ENCODE data around the gene C8G. TPM values are rescaled to one million over a fixed set of nuclear protein-coding genes. Genes with fewer than 3 reads are reported as not detected.

Gene C8G
- total RNA-seq, 1 experiment from 2014 or later: 0.85 TPM

DNA sequence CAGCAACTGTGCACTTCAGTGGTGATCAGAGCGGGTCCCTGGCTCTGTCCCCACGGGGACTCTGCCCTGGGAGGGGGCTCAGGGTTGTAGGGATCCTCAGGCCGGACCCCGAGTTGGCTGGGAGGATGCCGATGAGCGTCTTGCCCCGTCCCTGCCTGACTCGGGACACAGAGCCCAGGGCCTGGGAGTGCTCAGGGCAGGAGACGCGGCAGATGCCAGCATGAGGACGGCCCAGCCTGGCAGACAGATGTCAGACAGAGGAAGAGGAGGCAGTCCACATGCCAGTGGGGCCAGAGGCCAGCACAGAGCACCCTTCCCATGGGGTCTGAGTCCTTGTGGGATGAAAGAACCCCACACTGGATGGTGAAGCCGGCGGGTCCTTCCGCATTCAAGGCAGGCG is 18.3 kb downstream of the C8G start:
- CTCF ChIA-PET: interaction anchor here (2.0 to 3.4 kb wide), 2 partner anchors 15 to 66 kb away, joined by 7 to 17 read pairs; no protein-coding TSS in a partner anchor
- Mint-ChIP-seq H3K27ac (no peak overlapping the region), H3K4me3 (no peak overlapping the region), H3K9me3 (no peaks in the 10 kb centered on the region), H3K27me3 (ENCODE audit: low read depth) (no peaks in the 10 kb centered on the region), H3K36me3 (no peaks in the 10 kb centered on the region), H3K4me1 (peaks cover 10% of the 10 kb centered on the region)
- DNase-seq (ENCODE audit: low spot score) (no peak), ATAC-seq (no peak)
- POLR2A ChIA-PET: no interaction called here
- no peak for TF ChIP-seq ZNF138 (CRISPR knock-in tag; conservative IDR thresholded peaks at IDR 0.05)
- TF ChIP-seq, protein P1, sequence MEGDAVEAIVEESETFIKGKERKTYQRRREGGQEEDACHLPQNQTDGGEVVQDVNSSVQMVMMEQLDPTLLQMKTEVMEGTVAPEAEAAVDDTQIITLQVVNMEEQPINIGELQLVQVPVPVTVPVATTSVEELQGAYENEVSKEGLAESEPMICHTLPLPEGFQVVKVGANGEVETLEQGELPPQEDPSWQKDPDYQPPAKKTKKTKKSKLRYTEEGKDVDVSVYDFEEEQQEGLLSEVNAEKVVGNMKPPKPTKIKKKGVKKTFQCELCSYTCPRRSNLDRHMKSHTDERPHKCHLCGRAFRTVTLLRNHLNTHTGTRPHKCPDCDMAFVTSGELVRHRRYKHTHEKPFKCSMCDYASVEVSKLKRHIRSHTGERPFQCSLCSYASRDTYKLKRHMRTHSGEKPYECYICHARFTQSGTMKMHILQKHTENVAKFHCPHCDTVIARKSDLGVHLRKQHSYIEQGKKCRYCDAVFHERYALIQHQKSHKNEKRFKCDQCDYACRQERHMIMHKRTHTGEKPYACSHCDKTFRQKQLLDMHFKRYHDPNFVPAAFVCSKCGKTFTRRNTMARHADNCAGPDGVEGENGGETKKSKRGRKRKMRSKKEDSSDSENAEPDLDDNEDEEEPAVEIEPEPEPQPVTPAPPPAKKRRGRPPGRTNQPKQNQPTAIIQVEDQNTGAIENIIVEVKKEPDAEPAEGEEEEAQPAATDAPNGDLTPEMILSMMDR (IDR thresholded peaks at IDR 0.05): no peak
- TF ChIP-seq ZNF121 (CRISPR knock-in tag; IDR thresholded peaks at IDR 0.05): no peak
- TF ChIP-seq, protein P2, sequence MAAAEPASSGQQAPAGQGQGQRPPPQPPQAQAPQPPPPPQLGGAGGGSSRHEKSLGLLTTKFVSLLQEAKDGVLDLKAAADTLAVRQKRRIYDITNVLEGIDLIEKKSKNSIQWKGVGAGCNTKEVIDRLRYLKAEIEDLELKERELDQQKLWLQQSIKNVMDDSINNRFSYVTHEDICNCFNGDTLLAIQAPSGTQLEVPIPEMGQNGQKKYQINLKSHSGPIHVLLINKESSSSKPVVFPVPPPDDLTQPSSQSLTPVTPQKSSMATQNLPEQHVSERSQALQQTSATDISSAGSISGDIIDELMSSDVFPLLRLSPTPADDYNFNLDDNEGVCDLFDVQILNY (CRISPR knock-in tag; IDR thresholded peaks at IDR 0.05): no peak
- TF ChIP-seq, protein P3, sequence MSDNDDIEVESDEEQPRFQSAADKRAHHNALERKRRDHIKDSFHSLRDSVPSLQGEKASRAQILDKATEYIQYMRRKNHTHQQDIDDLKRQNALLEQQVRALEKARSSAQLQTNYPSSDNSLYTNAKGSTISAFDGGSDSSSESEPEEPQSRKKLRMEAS (CRISPR knock-in tag; IDR thresholded peaks at IDR 0.05): no peak
- TF ChIP-seq ELF4 (CRISPR knock-in tag; IDR thresholded peaks at IDR 0.05; ENCODE audit: low read depth): no peak
- TF ChIP-seq, protein P4, sequence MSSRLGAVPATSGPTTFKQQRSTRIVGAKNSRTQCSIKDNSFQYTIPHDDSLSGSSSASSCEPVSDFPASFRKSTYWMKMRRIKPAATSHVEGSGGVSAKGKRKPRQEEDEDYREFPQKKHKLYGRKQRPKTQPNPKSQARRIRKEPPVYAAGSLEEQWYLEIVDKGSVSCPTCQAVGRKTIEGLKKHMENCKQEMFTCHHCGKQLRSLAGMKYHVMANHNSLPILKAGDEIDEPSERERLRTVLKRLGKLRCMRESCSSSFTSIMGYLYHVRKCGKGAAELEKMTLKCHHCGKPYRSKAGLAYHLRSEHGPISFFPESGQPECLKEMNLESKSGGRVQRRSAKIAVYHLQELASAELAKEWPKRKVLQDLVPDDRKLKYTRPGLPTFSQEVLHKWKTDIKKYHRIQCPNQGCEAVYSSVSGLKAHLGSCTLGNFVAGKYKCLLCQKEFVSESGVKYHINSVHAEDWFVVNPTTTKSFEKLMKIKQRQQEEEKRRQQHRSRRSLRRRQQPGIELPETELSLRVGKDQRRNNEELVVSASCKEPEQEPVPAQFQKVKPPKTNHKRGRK (CRISPR knock-in tag; IDR thresholded peaks at IDR 0.05; ENCODE audit: borderline replicate concordance): no peak
- TF ChIP-seq ZNF671 (CRISPR knock-in tag; IDR thresholded peaks at IDR 0.05): no peak

- H3K4me3 Mint-ChIP-seq: no peak overlapping the region
- H3K27me3 Mint-ChIP-seq (ENCODE audit: low read depth): no peaks in the 10 kb centered on the region
- no peak for ATAC-seq
- no peak for DNase-seq (ENCODE audit: low spot score)
- no peaks in the 10 kb centered on the region for H3K36me3 Mint-ChIP-seq
- no peak overlapping the region for H3K27ac Mint-ChIP-seq
- CTCF ChIA-PET: interaction anchor here (1.7 to 3.4 kb wide), 4 partner anchors 11 to 100 kb away, joined by 5 to 17 read pairs (median 8); no protein-coding TSS in a partner anchor
- no peaks in the 10 kb centered on the region for H3K9me3 Mint-ChIP-seq
- POLR2A ChIA-PET: no interaction called here
- peaks cover 10% of the 10 kb centered on the region for H3K4me1 Mint-ChIP-seq
- no peak for TF ChIP-seq HMGA2 (CRISPR knock-in tag; IDR thresholded peaks at IDR 0.05)
- TF ChIP-seq, protein P5, sequence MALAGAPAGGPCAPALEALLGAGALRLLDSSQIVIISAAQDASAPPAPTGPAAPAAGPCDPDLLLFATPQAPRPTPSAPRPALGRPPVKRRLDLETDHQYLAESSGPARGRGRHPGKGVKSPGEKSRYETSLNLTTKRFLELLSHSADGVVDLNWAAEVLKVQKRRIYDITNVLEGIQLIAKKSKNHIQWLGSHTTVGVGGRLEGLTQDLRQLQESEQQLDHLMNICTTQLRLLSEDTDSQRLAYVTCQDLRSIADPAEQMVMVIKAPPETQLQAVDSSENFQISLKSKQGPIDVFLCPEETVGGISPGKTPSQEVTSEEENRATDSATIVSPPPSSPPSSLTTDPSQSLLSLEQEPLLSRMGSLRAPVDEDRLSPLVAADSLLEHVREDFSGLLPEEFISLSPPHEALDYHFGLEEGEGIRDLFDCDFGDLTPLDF (CRISPR knock-in tag; IDR thresholded peaks at IDR 0.05): no peak
- TF ChIP-seq PRRX2 (CRISPR knock-in tag; IDR thresholded peaks at IDR 0.05): no peak
- TF ChIP-seq SMAD4 (CRISPR knock-in tag; IDR thresholded peaks at IDR 0.05): no peak
- no peak for TF ChIP-seq IRF2 (CRISPR knock-in tag; IDR thresholded peaks at IDR 0.05; ENCODE audit: borderline replicate concordance, low read depth)
- TF ChIP-seq, protein P6, sequence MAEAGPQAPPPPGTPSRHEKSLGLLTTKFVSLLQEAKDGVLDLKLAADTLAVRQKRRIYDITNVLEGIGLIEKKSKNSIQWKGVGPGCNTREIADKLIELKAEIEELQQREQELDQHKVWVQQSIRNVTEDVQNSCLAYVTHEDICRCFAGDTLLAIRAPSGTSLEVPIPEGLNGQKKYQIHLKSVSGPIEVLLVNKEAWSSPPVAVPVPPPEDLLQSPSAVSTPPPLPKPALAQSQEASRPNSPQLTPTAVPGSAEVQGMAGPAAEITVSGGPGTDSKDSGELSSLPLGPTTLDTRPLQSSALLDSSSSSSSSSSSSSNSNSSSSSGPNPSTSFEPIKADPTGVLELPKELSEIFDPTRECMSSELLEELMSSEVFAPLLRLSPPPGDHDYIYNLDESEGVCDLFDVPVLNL (CRISPR knock-in tag; IDR thresholded peaks at IDR 0.05; ENCODE audit: borderline replicate concordance, low read depth): no peak
- TF ChIP-seq, protein P7, sequence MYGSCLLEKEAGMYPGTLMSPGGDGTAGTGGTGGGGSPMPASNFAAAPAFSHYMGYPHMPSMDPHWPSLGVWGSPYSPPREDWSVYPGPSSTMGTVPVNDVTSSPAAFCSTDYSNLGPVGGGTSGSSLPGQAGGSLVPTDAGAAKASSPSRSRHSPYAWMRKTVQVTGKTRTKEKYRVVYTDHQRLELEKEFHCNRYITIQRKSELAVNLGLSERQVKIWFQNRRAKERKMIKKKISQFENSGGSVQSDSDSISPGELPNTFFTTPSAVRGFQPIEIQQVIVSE (CRISPR knock-in tag; IDR thresholded peaks at IDR 0.05; ENCODE audit: borderline replicate concordance): no peak
- no peak for TF ChIP-seq ZMAT4 (CRISPR knock-in tag; IDR thresholded peaks at IDR 0.05)
- TF ChIP-seq NFYB (CRISPR knock-in tag; conservative IDR thresholded peaks at IDR 0.05; ENCODE audit: low read depth): no peak
- TF ChIP-seq FOXJ3 (CRISPR knock-in tag; IDR thresholded peaks at IDR 0.05; ENCODE audit: borderline replicate concordance): no peak
- TF ChIP-seq FOXP1 (CRISPR knock-in tag; IDR thresholded peaks at IDR 0.05; ENCODE audit: borderline replicate concordance): no peak
- no peak for TF ChIP-seq OVOL2 (CRISPR knock-in tag; IDR thresholded peaks at IDR 0.05; ENCODE audit: borderline replicate concordance)
- TF ChIP-seq MYBL2 (CRISPR knock-in tag; IDR thresholded peaks at IDR 0.05): no peak
- TF ChIP-seq ZNF423 (CRISPR knock-in tag; IDR thresholded peaks at IDR 0.05): no peak
- TF ChIP-seq KAT7 (CRISPR knock-in tag; IDR thresholded peaks at IDR 0.05; ENCODE audit: borderline replicate concordance): no peak
- TF ChIP-seq, protein P8, sequence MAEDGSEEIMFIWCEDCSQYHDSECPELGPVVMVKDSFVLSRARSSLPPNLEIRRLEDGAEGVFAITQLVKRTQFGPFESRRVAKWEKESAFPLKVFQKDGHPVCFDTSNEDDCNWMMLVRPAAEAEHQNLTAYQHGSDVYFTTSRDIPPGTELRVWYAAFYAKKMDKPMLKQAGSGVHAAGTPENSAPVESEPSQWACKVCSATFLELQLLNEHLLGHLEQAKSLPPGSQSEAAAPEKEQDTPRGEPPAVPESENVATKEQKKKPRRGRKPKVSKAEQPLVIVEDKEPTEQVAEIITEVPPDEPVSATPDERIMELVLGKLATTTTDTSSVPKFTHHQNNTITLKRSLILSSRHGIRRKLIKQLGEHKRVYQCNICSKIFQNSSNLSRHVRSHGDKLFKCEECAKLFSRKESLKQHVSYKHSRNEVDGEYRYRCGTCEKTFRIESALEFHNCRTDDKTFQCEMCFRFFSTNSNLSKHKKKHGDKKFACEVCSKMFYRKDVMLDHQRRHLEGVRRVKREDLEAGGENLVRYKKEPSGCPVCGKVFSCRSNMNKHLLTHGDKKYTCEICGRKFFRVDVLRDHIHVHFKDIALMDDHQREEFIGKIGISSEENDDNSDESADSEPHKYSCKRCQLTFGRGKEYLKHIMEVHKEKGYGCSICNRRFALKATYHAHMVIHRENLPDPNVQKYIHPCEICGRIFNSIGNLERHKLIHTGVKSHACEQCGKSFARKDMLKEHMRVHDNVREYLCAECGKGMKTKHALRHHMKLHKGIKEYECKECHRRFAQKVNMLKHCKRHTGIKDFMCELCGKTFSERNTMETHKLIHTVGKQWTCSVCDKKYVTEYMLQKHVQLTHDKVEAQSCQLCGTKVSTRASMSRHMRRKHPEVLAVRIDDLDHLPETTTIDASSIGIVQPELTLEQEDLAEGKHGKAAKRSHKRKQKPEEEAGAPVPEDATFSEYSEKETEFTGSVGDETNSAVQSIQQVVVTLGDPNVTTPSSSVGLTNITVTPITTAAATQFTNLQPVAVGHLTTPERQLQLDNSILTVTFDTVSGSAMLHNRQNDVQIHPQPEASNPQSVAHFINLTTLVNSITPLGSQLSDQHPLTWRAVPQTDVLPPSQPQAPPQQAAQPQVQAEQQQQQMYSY (CRISPR knock-in tag; IDR thresholded peaks at IDR 0.05): no peak
Measured at GRCh38 chr9:136963751-136964150, 18.7 kb downstream of the C8G start.

Measured in WTC11 (cell line).